K562 (cell line): ENCODE results near the gene CCR7. TPM values are rescaled to one million over a fixed set of nuclear protein-coding genes. Genes with fewer than 3 reads are reported as not detected.
A peak's percentile ranks its signal among the peaks of the same experiment; 100 is the strongest.

ENCODE experiments used
- BRD9 ChIP-seq: fragments of 450-650 bp; IDR thresholded peaks from 2 replicates; pipeline ENCODE4 v1.6.1; 2018; ENCODE audit warnings: low read depth; ENCODE audit not compliant: partially characterized antibody
- ETV6 ChIP-seq, 3 experiments: fragments of 150-350 bp in 1 of 3; sonication (generic) in 1 of 3; formaldehyde crosslinking in 1 of 3; IDR thresholded peaks; 2 replicates each; pipeline versions ENCODE4 v1.6.1 to v1.8.0; 2014 to 2022; ENCODE audit warnings: borderline replicate concordance in 2 of 3, low read depth in 2 of 3, antibody characterized with exemption in 1 of 3, low read length in 1 of 3, mild to moderate bottlenecking in 1 of 3, missing genetic modification reagents in 1 of 3
- HMGN3 ChIP-seq: IDR thresholded peaks from 2 replicates; pipeline ENCODE4 v1.6.1; 2011; ENCODE audit warnings: borderline replicate concordance, low read depth, mild to moderate bottlenecking, mixed read lengths, low read length; ENCODE audit not compliant: insufficient read length; ENCODE audit errors: extremely low read depth
- ILK ChIP-seq: fragments of 450-650 bp; IDR thresholded peaks from 2 replicates; pipeline ENCODE4 v1.6.1; 2016; ENCODE audit warnings: missing genetic modification characterization, low read depth, mild to moderate bottlenecking, missing compliant biosample characterization, moderate library complexity, borderline replicate concordance
- L3MBTL2 ChIP-seq: fragments of 450-650 bp; IDR thresholded peaks from 2 replicates; pipeline ENCODE4 v1.6.1; 2016; ENCODE audit warnings: mild to moderate bottlenecking, moderate library complexity
- MEF2D ChIP-seq: conservative IDR thresholded peaks from 2 replicates; pipeline ENCODE4 v1.6.1; 2016; ENCODE audit warnings: low read depth, missing genetic modification characterization, missing compliant biosample characterization
- NR1H2 ChIP-seq: sonication (generic); formaldehyde crosslinking; IDR thresholded peaks from 2 replicates; pipeline ENCODE4 v1.4.0; 2020; ENCODE audit warnings: mild to moderate bottlenecking, missing genetic modification reagents
- POLR2A ChIP-seq: fragments of 450-650 bp; conservative IDR thresholded peaks from 2 replicates; pipeline ENCODE4 v1.6.1; 2016
- POLR3G ChIP-seq: IDR thresholded peaks from 2 replicates; pipeline ENCODE4 v1.6.1; 2011; ENCODE audit not compliant: insufficient read length, insufficient replicate concordance; ENCODE audit errors: extremely low read depth
- PTTG1 ChIP-seq: fragments of 450-650 bp; IDR thresholded peaks from 2 replicates; pipeline ENCODE4 v1.6.1; 2016; ENCODE audit warnings: low read depth, mild to moderate bottlenecking, missing genetic modification characterization, missing compliant biosample characterization
- RBM15 ChIP-seq: fragments of 200-400 bp; formaldehyde crosslinking; IDR thresholded peaks from 2 replicates; pipeline ENCODE4 v1.6.1; 2018; ENCODE audit warnings: mild to moderate bottlenecking, low read length, moderate library complexity; ENCODE audit not compliant: insufficient read depth
- RBM22 ChIP-seq: fragments of 200-400 bp; formaldehyde crosslinking; IDR thresholded peaks from 2 replicates; pipeline ENCODE4 v1.6.1; 2018; ENCODE audit warnings: low read length, low read depth; ENCODE audit not compliant: poor library complexity, severe bottlenecking
- TAF9B ChIP-seq: fragments of 450-650 bp; IDR thresholded peaks from 2 replicates; pipeline ENCODE4 v1.6.1; 2018; ENCODE audit warnings: mild to moderate bottlenecking; ENCODE audit not compliant: partially characterized antibody
- TCF3 ChIP-seq: sonication (generic); formaldehyde crosslinking; IDR thresholded peaks from 2 replicates; pipeline ENCODE4 v1.4.0; 2020; ENCODE audit warnings: mild to moderate bottlenecking, missing genetic modification reagents
- TCF7L2 ChIP-seq: fragments of 150-350 bp; IDR thresholded peaks from 2 replicates; pipeline ENCODE4 v1.6.1; 2016; ENCODE audit warnings: low read depth, mild to moderate bottlenecking, low read length, moderate library complexity
- YBX1 ChIP-seq: fragments of 450-650 bp; IDR thresholded peaks from 2 replicates; pipeline ENCODE4 v1.7.1; 2016; ENCODE audit warnings: mild to moderate bottlenecking
- ZFP30 ChIP-seq: fragments of 250-450 bp; sonication (Bioruptor Pico); IDR thresholded peaks from 2 replicates; pipeline ENCODE4 v1.8.0; 2022; ENCODE audit warnings: moderate library complexity, mild to moderate bottlenecking, inconsistent platforms, borderline replicate concordance
- ZNF24 ChIP-seq: fragments of 450-650 bp; IDR thresholded peaks from 2 replicates; pipeline ENCODE4 v1.6.1; 2016
- ZNF347 ChIP-seq: fragments of 450-650 bp; formaldehyde crosslinking; IDR thresholded peaks from 2 replicates; pipeline ENCODE4 v1.4.0; 2020; ENCODE audit warnings: low read depth, mild to moderate bottlenecking, moderate library complexity
- ZNF57 ChIP-seq: fragments of 450-650 bp; formaldehyde crosslinking; IDR thresholded peaks from 2 replicates; pipeline ENCODE4 v1.4.0; 2020; ENCODE audit warnings: mild to moderate bottlenecking, moderate library complexity
- ZNF668 ChIP-seq: fragments of 250-450 bp; sonication (Bioruptor Pico); IDR thresholded peaks from 2 replicates; pipeline ENCODE4 v1.8.0; 2022; ENCODE audit warnings: mild to moderate bottlenecking, inconsistent platforms
- polyA plus RNA-seq, 8 experiments: library from polyadenylated mRNA; depleted of rRNA in 4 of 8; stranded (reverse) in 5 of 8; unstranded in 3 of 8; fragments of >200 nt; fragmentation: Nextera tagmentation in 2 of 8; fragmentation: Illumina TruSeq in 1 of 8; extraction: Ambion mirVana in 2 of 8; extraction: Trizol in 1 of 8; gene quantifications; 2 replicates each; pipeline versions ENCODE4 v1.2.1 to v1.2.3, GENCODE V29; 2011 to 2014; ENCODE audit warnings: inconsistent platforms in 1 of 8, missing spikeins in 1 of 8
- total RNA-seq, 7 experiments: library from RNA; depleted of rRNA in 6 of 7; stranded (reverse); fragments of >200 nt in 6 of 7; fragmentation: Illumina TruSeq in 2 of 7; extraction: Trizol in 2 of 7; gene quantifications; 2 replicates each; pipeline versions ENCODE4 v1.2.1 to v1.2.3, GENCODE V29; 2011 to 2021; ENCODE audit warnings: low replicate concordance in 1 of 7
- TF ChIP-seq, protein P1 (sequence below): fragments of 250-450 bp; sonication (Bioruptor Pico); IDR thresholded peaks from 2 replicates; pipeline ENCODE4 v1.8.0; 2022; ENCODE audit warnings: moderate library complexity, mild to moderate bottlenecking, inconsistent platforms
- TF ChIP-seq, protein P2 (sequence below): fragments of 250-450 bp; sonication (Bioruptor Pico); IDR thresholded peaks from 2 replicates; pipeline ENCODE4 v1.8.0; 2022; ENCODE audit warnings: inconsistent platforms
- TF ChIP-seq, protein P3 (sequence below): fragments of 450-650 bp; conservative IDR thresholded peaks from 2 replicates; pipeline ENCODE4 v1.6.1; 2016; ENCODE audit warnings: missing genetic modification characterization, low read depth, mild to moderate bottlenecking, control low read depth, missing compliant biosample characterization

The CCR7 gene
- total and polyA plus RNA-seq, 9 of the 15 experiments (the other 6 are each of a cell fraction or from before 2014, with no cell fraction given): 0.14 to 1.4 (median 0.56) TPM

DNA sequence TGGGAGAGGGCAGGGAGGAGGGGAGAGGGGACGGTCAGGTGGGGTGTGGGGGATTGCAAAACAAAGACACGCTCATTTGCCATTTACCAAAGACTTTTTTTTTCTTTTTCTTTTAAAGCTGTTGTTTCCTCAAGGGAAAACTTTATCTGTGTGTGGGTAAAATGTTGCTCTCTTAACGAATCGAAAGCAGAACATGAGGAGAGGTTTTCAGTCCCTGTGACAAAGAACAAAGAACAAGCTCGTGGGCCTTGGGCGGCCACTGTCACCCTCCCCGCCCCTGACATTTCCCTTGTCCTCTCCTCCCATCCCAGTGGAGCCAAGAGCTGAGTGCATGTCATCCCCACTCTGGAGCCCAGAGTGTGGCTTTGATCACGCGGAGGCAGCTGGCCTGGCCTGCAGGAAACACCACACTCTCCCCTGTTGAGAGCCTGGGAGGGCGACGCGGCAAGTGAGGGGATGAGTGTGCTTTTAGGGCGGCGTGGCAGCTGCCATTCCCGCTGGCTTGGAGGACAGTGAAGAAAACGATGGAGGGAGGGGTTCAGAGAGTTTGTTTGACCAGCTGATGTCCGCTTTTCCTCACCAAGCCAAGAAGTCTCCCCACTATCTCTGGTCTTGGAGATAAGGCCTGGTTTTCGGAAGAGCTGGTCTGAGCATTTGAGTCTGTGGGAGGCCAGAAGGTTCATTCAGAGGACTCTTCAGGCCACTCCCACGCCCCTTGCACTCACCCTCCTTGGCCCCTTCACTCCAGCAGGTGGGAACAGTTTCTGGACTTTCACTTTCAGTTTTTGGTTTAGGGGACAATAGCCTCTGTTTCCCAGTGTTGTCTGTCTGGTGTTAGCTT, 11.4 kb downstream of the CCR7 start (continued):
- no peak for TF ChIP-seq POLR3G
- TF ChIP-seq HMGN3: peak; percentile 66
- no peak for TF ChIP-seq BRD9
- no peak for TF ChIP-seq ZNF347 (CRISPR knock-in tag)
- TF ChIP-seq YBX1: no peak
- no peak for TF ChIP-seq ZNF24
- TF ChIP-seq ILK (tag): no peak
- TF ChIP-seq RBM22: no peak
- no peak for TF ChIP-seq NR1H2 (CRISPR knock-in tag)
- TF ChIP-seq PTTG1 (tag): no peak
- TF ChIP-seq L3MBTL2: peak; percentile 90
- no peak for TF ChIP-seq ZNF57 (CRISPR knock-in tag)
- no peak for TF ChIP-seq ZNF668 (CRISPR knock-in tag)
- no peak for TF ChIP-seq ZFP30 (CRISPR knock-in tag)
- peak; percentile 91 for TF ChIP-seq TAF9B
- TF ChIP-seq, protein P1, sequence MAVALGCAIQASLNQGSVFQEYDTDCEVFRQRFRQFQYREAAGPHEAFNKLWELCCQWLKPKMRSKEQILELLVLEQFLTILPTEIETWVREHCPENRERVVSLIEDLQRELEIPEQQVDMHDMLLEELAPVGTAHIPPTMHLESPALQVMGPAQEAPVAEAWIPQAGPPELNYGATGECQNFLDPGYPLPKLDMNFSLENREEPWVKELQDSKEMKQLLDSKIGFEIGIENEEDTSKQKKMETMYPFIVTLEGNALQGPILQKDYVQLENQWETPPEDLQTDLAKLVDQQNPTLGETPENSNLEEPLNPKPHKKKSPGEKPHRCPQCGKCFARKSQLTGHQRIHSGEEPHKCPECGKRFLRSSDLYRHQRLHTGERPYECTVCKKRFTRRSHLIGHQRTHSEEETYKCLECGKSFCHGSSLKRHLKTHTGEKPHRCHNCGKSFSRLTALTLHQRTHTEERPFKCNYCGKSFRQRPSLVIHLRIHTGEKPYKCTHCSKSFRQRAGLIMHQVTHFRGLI: no peak
- TF ChIP-seq, protein P2, sequence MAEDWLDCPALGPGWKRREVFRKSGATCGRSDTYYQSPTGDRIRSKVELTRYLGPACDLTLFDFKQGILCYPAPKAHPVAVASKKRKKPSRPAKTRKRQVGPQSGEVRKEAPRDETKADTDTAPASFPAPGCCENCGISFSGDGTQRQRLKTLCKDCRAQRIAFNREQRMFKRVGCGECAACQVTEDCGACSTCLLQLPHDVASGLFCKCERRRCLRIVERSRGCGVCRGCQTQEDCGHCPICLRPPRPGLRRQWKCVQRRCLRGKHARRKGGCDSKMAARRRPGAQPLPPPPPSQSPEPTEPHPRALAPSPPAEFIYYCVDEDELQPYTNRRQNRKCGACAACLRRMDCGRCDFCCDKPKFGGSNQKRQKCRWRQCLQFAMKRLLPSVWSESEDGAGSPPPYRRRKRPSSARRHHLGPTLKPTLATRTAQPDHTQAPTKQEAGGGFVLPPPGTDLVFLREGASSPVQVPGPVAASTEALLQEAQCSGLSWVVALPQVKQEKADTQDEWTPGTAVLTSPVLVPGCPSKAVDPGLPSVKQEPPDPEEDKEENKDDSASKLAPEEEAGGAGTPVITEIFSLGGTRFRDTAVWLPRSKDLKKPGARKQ: no peak
- peak; percentile 68 for TF ChIP-seq MEF2D (tag)
- no peak; a peak in 1 of 4 replicates for TF ChIP-seq ETV6 (IDR thresholded peaks at IDR 0.05; ENCODE audit: borderline replicate concordance in 1 of 2, low read depth in 2 of 2, low read length in 1 of 2)
- TF ChIP-seq ETV6 (CRISPR knock-in tag; IDR thresholded peaks at IDR 0.05; ENCODE audit: borderline replicate concordance): no peak
- TF ChIP-seq, protein P3, sequence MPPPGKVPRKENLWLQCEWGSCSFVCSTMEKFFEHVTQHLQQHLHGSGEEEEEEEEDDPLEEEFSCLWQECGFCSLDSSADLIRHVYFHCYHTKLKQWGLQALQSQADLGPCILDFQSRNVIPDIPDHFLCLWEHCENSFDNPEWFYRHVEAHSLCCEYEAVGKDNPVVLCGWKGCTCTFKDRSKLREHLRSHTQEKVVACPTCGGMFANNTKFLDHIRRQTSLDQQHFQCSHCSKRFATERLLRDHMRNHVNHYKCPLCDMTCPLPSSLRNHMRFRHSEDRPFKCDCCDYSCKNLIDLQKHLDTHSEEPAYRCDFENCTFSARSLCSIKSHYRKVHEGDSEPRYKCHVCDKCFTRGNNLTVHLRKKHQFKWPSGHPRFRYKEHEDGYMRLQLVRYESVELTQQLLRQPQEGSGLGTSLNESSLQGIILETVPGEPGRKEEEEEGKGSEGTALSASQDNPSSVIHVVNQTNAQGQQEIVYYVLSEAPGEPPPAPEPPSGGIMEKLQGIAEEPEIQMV: 0 out of 2 replicates have a peak, but pooled peaks have one; percentile 5
- TF ChIP-seq POLR2A: no peak; the same call in 1 of the 2 replicates
- TF ChIP-seq RBM15: no peak
- TF ChIP-seq TCF7L2: no peak
- TF ChIP-seq TCF3 (CRISPR knock-in tag): peak; percentile 86
